AG09309 (cell line): ENCODE measurements around the gene PPIL6.

Experiments used
- DNase-seq: peaks from one replicate; pipeline ENCODE4 v3.0.0-alpha.2; 2010; ENCODE audit warnings: low read depth
- H3K4me3 ChIP-seq: 2 replicates; pipeline ENCODE4 v1.5.1; 2011; ENCODE audit warnings: mild to moderate bottlenecking, low read depth, low read length, moderate library complexity; ENCODE audit not compliant: control insufficient read depth
- CTCF ChIP-seq: IDR thresholded peaks from 2 replicates; pipeline ENCODE4 v1.5.1; 2011; ENCODE audit warnings: mild to moderate bottlenecking, low read depth, low read length, inconsistent platforms; ENCODE audit not compliant: insufficient read depth, control insufficient read depth; ENCODE audit errors: missing control alignments

The PPIL6 gene

GRCh38 chr6:109440331-109441068 is at the start of gene PPIL6, which contains the start of gene SMPD2:
TSS of gene PPIL6 (minus strand) at chr6:109440628. CDS start at chr6:109440590, 38 bp downstream.
TSS of gene SMPD2 (plus strand) at chr6:109440724. CDS start at chr6:109441122, 398 bp downstream.
- TF ChIP-seq CTCF, result peak; percentile 5
- peak; percentile 46 for DNase-seq
- H3K4me3 ChIP-seq, result peak within 1 kb of the TSS; percentile 57

GRCh38 chr6:109488001-109488400 is 47.6 kb upstream of the PPIL6 start:
- DNase-seq, result no peak
- H3K4me3 ChIP-seq, result no peak overlapping the region
- no peak for TF ChIP-seq CTCF

GRCh38 chr6:109486068-109486467 is 45.6 kb upstream of the PPIL6 start:
- no peak overlapping the region for H3K4me3 ChIP-seq
- TF ChIP-seq CTCF, result no peak
- DNase-seq, result no peak

- no peak overlapping the region for H3K4me3 ChIP-seq
- no peak for TF ChIP-seq CTCF
- no peak for DNase-seq
Measured at GRCh38 chr6:109485266-109485935, 45.0 kb upstream of the PPIL6 start.

- DNase-seq, result no peak
- no peak for TF ChIP-seq CTCF
- H3K4me3 ChIP-seq, result no peak overlapping the region
Measured at GRCh38 chr6:109484122-109484521, 43.7 kb upstream of the PPIL6 start.

GRCh38 chr6:109483735-109484057 is 43.3 kb upstream of the PPIL6 start:
- H3K4me3 ChIP-seq, result peak overlapping the region; percentile 45
- no peak for DNase-seq
- no peak for TF ChIP-seq CTCF
